ENCODE measurements around the gene SPEM2.

- TF ChIP-seq RFX5 (IDR thresholded peaks at IDR 0.05; ENCODE audit: low read depth, low read length) (no peak), USF2 (IDR thresholded peaks at IDR 0.05; ENCODE audit: low read depth, low read length) (peak; percentile 6; the same call in 1 of the 2 replicates), CTCF (conservative IDR thresholded peaks at IDR 0.05; ENCODE audit: low read depth, low read length) (peak; percentile 22; the same call in 1 of the 2 replicates), POLR2A (IDR thresholded peaks at IDR 0.05; ENCODE audit: low read depth, low read length) (peak; percentile 73; the same call in 1 of the 2 replicates), SMC3 (IDR thresholded peaks at IDR 0.05; ENCODE audit: low read depth, low read length) (no peak)
Measured at GRCh38 chr17:7394452-7395191, 30.8 kb upstream of the SPEM2 start, which contains the start of gene PLSCR3.
